Colonic mucosa (tissue), 4 donors: ENCODE results near the gene HOXD10. TPM values are rescaled to one million over a fixed set of nuclear protein-coding genes. Genes with fewer than 3 reads are reported as not detected.
A peak's percentile ranks its signal among the peaks of the same experiment; 100 is the strongest.

ENCODE experiments used
- DNase-seq: peaks from one replicate; pipeline ENCODE4 v3.0.0-alpha.2; 2020
- H3K27ac ChIP-seq: fragments of 200-600 bp; one replicate; pipeline ENCODE4 v1.8.0; 2021
- H3K27me3 ChIP-seq: fragments of 200-600 bp; one replicate; pipeline ENCODE4 v1.8.0; 2021
- H3K36me3 ChIP-seq: fragments of 200-600 bp; one replicate; pipeline ENCODE4 v1.8.0; 2021
- H3K4me1 ChIP-seq: fragments of 200-600 bp; one replicate; pipeline ENCODE4 v1.8.0; 2021; ENCODE audit warnings: mild to moderate bottlenecking
- H3K4me3 ChIP-seq: fragments of 200-600 bp; one replicate; pipeline ENCODE4 v1.8.0; 2021
- H3K9ac ChIP-seq, 2 donors: one replicate each; pipeline ENCODE4 v1.7.0; 2013; ENCODE audit warnings: control low read depth in 2 of 2, low read depth in 2 of 2, low read length in 2 of 2
- H3K9me3 ChIP-seq: fragments of 200-600 bp; one replicate; pipeline ENCODE4 v1.8.0; 2021
- intact Hi-C: fragments of 100-400 bp; cut with DNase I; formaldehyde crosslinking; loops from one replicate; pipeline ENCODE4 v1.14.1; 2022
- total RNA-seq, 2 donors: library from RNA; stranded (reverse); fragmentation: NEBNext Ultra II Directional in 1 of 2; extraction: Animal tissue kit (Norgen Biotek cat#: 25700) in 1 of 2; gene quantifications; one replicate each; pipeline ENCODE4 v1.2.1, GENCODE V29; 2021
- TF ChIP-seq, protein P1 (sequence below): fragments of 200-600 bp; IDR thresholded peaks from one replicate; pipeline ENCODE4 v1.8.0; 2022; ENCODE audit warnings: antibody characterized with exemption, mild to moderate bottlenecking
- donor health status: healthy.
- donor health status: DM: no; HTN: no; CAD: no.
- donor health status: DM: no; HTN: no; CAD: no.

The HOXD10 gene
- total RNA-seq, 2 donors from 2014 or later, result 0.32 to 1.9 TPM

DNA sequence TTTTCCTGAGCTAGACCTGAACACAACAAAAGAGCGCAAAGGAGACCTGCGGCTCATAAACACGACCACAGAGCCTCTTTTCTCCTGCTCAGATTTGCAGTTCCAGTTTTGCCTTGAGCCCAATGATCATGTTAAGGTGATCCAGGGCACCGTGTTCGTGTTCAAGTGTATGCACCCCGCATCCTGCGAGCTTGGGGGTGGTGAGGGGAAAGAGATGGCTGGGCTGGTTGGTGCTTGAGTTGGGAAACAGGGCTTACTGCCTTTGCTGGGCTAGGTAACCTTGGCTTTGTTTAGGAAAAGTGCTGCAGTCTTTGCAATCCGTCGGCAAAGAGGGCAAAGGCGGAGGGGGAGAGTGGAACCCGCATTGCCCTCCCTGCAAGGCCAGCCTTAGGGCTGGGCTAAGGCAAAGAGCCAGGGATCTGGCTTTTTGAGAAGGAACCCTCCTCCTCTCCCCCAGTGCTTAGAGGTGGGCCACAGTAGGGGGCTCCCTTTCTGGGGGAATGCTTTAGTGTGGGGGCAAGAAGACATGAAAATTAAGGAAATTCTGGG lies 1.3 kb downstream of the HOXD10 start:
- H3K9me3 ChIP-seq, result no peaks in the 10 kb centered on the region
- H3K36me3 ChIP-seq, result no peaks in the 10 kb centered on the region
- TF ChIP-seq, protein P1, sequence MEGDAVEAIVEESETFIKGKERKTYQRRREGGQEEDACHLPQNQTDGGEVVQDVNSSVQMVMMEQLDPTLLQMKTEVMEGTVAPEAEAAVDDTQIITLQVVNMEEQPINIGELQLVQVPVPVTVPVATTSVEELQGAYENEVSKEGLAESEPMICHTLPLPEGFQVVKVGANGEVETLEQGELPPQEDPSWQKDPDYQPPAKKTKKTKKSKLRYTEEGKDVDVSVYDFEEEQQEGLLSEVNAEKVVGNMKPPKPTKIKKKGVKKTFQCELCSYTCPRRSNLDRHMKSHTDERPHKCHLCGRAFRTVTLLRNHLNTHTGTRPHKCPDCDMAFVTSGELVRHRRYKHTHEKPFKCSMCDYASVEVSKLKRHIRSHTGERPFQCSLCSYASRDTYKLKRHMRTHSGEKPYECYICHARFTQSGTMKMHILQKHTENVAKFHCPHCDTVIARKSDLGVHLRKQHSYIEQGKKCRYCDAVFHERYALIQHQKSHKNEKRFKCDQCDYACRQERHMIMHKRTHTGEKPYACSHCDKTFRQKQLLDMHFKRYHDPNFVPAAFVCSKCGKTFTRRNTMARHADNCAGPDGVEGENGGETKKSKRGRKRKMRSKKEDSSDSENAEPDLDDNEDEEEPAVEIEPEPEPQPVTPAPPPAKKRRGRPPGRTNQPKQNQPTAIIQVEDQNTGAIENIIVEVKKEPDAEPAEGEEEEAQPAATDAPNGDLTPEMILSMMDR, result no peak
- no peaks in the 10 kb centered on the region for H3K4me1 ChIP-seq
- no peak for DNase-seq
- peaks cover 85% of the 10 kb centered on the region for H3K27me3 ChIP-seq
- no peak overlapping the region for H3K9ac ChIP-seq
- H3K4me3 ChIP-seq, result no peak overlapping the region
- intact Hi-C loops, result no loop called here
- H3K27ac ChIP-seq, result no peak overlapping the region

DNA sequence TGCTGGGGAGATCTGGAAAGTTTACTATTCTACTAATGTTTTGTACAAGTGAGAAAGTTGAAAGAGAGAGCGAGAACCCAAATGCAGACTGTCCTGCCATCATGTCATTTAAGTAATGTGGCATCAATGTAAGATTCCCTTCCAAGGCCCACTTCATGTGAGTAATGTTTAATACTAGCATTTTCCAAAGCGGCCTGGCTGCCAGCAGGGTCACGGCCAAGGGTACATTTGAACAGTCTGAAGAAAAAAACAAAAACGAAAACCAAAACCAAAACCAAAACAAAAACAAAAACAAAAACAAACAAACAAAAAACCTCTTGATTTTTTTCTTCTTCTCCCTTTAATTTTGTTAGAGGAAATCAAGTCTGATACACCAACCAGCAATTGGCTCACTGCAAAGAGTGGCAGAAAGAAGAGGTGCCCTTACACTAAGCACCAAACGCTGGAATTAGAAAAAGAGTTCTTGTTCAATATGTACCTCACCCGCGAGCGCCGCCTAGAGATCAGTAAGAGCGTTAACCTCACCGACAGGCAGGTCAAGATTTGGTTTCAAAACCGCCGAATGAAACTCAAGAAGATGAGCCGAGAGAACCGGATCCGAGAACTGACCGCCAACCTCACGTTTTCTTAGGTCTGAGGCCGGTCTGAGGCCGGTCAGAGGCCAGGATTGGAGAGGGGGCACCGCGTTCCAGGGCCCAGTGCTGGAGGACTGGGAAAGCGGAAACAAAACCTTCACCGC lies 2.2 kb downstream of the HOXD10 start:
- Histone ChIP-seq H3K36me3 (no peaks in the 10 kb centered on the region), H3K9ac (no peak overlapping the region), H3K27me3 (peaks cover 83% of the 10 kb centered on the region), H3K27ac (no peak overlapping the region), H3K4me3 (no peak overlapping the region), H3K4me1 (no peaks in the 10 kb centered on the region), H3K9me3 (no peaks in the 10 kb centered on the region)
- TF ChIP-seq, protein P1, result peak; percentile 36
- intact Hi-C loops, result no loop called here
- no peak for DNase-seq

DNA sequence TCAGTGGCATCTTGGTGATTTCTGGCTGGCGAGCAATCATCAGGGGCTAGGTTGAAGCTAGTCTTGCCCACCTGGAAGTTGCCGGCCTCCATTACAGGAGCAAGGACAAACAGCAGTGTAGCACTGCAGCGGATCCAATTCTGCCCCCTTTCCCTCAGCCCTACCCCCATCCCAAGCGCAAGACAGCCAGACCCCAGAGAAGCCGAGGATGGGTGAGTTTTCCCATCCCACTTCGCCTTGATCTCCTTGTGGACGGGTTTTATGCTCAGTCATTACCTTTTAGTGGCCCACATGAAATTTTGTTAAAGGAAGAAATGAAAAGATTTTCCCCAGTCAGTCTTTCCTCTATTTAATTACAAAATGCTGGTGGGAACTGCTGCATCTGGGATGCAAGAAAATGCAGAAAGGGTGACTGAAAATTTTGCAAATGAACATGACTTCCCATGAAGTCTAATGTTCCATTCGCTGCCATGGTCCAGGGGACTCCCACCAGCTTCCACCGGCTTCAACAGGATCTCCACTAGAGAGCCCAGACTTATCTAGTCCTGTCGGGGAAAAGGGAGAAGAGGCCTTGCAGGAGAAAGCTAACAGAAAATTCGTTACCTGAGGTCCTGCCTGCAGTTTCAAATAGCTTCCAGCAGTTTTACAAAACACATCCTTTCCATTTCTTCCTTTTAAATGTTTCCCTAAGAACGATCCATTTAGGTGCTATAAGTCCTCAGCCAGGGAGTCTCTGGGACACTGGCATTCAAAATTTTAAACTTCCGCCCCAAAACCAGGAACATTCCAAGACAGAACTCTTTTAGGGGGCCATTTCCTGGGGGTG lies 4.0 kb downstream of the HOXD10 start:
- H3K27ac ChIP-seq, result no peak overlapping the region
- intact Hi-C loops, result loop anchor here (10.0 kb wide), 2 partner anchors 694 to 1024 kb away; no protein-coding TSS in a partner anchor
- no peaks in the 10 kb centered on the region for H3K9me3 ChIP-seq
- no peak overlapping the region for H3K4me3 ChIP-seq
- peak overlapping the region in 1 of 2 donors; percentile 17 for H3K9ac ChIP-seq
- peaks cover 84% of the 10 kb centered on the region for H3K27me3 ChIP-seq
- no peak for DNase-seq
- H3K36me3 ChIP-seq, result no peaks in the 10 kb centered on the region
- H3K4me1 ChIP-seq, result no peaks in the 10 kb centered on the region
- TF ChIP-seq, protein P1, result no peak

DNA sequence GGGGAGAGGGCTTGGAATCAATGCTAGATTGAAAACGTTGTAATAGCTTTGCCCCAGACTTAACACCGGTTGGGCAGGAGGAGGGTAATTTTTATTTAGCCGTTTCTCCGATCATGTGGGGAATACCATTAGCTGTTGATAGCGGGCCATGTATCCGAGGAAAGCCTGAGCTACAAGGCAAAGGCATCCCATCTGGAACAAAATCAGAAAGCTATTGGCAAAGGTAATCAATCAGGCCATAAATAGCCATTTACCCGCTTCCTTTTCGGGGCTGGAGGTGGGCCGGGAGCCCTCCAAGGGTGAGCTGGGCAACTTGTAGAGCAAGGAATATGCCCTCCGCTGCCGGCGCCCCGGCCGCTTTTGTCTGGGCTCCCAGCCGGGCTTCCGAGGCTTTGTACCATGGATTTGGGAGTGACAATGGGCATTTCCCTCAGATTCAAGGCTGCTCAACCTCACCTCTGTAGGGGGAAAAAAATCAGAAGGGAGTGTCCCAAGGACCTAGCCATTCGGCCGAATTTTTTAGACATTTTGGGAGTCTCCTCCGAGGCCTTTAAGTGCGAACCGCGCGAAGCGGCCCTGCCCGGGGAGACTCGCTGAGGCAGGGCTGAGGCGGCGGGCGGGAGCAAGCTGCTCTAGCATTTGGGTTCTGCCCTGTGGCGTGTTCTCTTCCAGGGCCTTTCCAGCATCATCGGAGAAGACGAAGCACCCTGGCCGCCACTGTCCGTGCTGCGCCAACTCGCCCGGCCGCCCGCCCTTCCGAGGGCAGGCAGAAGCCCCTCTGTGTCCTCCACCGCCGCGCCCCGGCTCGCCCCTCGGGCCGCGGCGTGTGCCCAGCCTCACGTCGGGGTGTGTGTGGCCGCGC lies 4.8 kb downstream of the HOXD10 start:
- TF ChIP-seq, protein P1, result no peak
- Histone ChIP-seq H3K9ac (peak overlapping the region in 1 of 2 donors; percentile 70), H3K4me1 (no peaks in the 10 kb centered on the region), H3K27ac (no peak overlapping the region), H3K9me3 (no peaks in the 10 kb centered on the region), H3K4me3 (no peak overlapping the region), H3K27me3 (peaks cover 78% of the 10 kb centered on the region), H3K36me3 (no peaks in the 10 kb centered on the region)
- no peak for DNase-seq
- intact Hi-C loops, result loop anchor here (10.0 kb wide), 2 partner anchors 693 to 1023 kb away; no protein-coding TSS in a partner anchor
